Esophagus mucosa (tissue), 1 donor: Measurements from ENCODE around the gene MB21D2. TPM values are rescaled to one million over a fixed set of nuclear protein-coding genes. Genes with fewer than 3 reads are reported as not detected.
A peak's percentile ranks its signal among the peaks of the same experiment; 100 is the strongest.

Experiments
- ATAC-seq: fragments of 200-7000 bp; cut with Tn5 transposase; one replicate; pipeline ENCODE4 v1.9.1; 2020
- total RNA-seq: library from RNA; stranded (reverse); gene quantifications from one replicate; pipeline ENCODE4 v1.2.4, GENCODE V29; 2023
- donor health status: DM: yes; HTN: yes; CAD: no.

The MB21D2 gene
- total RNA-seq, 1 donor from 2014 or later, result 2.4 TPM

DNA sequence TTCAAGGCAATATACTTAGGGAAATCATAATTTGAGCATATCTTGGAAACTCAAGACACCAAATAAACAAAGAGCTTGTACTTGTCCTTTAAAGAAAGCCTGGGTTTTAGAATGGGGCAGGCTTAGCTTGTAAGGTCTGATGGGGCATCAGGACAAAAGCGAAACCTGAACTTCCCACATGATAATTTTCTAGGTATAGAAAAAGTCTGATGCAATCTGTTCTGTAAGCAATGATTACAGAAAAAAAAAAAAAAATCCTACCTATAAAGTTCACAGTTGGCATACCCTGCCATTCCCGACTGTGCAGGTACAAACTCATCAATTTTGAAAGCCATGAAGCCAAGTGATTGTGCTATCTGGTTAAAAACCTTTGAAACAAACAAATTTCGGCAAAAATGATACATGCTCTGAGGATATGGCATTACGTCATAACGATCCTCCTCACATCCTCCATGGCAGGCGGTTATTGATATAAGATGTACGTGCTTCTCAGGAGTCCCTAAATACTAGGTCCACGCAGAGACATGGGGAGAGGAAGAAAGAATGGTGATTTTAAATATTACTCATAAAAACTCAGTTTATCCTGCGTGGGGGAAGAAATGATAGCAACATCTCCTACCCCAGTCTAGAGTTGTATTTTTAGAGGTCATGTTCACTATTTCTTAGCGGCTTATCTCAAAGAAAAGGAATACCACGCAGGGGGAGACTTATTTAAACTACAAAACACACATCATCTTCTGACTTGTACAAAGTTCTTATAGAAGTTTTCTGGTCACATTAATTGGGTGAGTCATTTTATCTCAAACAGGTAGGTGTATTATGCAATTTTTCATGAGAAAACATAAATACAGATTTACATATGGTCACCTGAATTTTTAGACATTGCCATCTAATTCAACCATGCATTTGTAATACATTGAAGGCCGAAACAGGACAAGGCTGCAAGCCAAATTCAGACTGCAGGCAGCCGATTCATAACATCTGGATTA is 27.0 kb downstream of the MB21D2 start:
- no peak for ATAC-seq

- ATAC-seq, result no peak
These were observed 28.0 kb downstream of the MB21D2 start for GRCh38 chr3:192889679-192890078.

DNA sequence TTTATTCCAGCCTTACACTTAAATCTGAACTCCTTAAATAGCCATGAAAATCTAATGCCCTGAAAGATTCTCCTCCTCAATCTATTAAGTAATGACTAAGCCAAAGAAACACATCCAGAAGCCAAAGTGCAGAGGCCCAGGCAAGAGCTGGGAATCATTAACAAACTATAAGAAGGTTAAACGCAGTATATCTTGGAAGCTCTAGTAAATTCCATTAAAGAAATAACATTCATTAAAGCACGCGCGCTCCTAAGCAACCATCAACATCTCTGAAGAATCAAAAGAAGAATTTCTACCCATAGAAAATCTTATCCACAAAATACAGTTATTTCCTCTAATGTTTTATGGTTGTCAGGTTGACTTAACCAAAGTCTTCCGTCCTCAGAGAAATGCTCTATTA is 29.5 kb downstream of the MB21D2 start:
- no peak for ATAC-seq

- ATAC-seq, result no peak
These were observed 30.0 kb downstream of the MB21D2 start for GRCh38 chr3:192887701-192888100.

GRCh38 chr3:192887047-192887446 is 30.6 kb downstream of the MB21D2 start:
- no peak for ATAC-seq

DNA sequence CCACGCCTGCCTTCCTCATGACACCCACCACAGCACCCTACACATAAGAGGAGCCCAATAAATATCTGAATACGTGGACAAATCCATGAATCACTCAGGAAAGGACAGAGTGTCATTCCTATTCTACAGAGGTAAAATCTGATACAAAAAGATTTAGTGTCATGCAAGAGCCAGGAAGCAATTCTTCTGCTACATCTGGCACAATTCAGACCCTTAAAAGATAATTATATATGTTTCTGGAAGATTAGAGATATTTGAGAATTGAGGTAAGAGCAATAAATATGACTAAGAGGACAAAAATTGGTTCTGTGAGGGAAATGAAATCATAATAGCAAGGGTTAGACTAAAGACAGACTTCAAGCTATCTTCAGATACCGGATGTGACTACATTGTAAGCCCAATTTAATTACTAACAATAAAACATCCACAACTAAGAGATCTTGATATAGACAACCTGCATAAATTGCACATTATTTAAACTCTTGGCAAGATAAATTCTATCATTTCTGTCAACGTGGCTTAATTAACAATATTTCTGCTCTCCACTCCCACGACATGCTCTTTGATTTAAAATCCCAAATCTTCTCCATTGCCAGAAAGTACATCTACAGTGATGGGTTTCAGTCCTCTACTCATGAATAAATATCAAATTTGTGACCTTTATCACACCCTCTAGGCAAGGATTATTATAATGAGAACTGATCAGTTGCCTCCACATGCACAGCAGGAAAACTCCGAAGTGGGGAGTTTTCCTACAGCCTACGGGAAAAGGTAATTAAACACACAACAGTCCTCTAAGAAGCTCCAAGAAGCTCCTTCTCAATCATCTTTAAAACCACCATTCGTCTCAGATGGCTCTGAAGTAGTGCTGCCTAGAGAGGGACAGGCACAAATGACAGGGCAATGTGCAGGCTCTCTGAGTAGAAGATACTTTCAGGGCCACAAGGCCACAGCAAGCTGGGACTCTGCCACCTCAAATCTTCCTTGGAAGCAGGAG is 32.6 kb downstream of the MB21D2 start:
- ATAC-seq, result no peak

- ATAC-seq, result no peak
These were observed 34.1 kb downstream of the MB21D2 start for GRCh38 chr3:192883512-192883911.

DNA sequence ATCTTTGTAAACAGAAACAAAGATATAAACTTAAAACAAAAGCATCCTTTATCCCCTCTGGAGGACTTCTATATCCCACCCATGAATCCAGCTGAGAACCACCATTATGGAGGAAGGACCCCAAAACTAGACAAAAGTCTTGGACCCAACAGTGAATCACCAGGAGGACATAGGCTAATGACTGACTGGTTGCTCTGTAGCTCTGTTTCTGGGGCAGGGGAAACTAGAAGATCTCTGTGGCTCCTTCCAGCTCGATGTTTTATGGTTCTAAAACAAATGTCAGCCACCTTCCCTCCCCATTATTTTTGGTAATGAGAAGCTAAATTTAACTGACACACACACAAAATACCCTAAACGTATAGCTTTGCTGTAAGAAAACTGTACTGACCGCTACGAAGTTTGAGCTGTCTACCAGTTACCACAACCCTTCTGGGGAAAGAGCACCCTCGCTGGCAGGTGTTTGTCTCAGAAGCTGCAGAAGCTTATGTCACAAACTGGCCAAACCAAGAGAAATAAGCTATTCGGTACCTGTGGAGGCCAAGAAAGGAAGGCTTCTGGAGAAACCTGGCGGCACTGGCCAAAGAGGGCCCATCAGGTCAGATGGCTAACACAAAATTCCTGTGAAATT is 36.4 kb downstream of the MB21D2 start:
- ATAC-seq, result no peak

DNA sequence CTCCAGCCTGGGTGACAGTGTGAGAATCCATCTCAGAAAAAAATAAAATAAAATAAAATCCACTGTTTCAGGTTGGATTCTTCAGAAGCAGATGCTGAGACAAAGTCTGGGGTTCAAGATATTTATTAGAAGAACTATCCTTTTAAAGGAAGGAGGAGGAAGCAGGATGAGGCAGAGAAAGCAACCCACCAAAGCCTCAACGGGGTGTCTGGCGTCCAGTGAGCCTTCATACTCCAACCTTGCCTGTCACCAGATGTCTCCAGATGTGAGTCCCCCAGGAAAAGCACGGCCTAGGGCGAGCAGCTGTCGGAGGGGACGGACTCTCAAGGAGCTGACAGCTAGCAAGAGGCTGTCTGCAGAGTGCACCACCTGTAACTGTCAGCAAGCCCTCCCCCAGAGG is 37.3 kb downstream of the MB21D2 start:
- no peak for ATAC-seq

DNA sequence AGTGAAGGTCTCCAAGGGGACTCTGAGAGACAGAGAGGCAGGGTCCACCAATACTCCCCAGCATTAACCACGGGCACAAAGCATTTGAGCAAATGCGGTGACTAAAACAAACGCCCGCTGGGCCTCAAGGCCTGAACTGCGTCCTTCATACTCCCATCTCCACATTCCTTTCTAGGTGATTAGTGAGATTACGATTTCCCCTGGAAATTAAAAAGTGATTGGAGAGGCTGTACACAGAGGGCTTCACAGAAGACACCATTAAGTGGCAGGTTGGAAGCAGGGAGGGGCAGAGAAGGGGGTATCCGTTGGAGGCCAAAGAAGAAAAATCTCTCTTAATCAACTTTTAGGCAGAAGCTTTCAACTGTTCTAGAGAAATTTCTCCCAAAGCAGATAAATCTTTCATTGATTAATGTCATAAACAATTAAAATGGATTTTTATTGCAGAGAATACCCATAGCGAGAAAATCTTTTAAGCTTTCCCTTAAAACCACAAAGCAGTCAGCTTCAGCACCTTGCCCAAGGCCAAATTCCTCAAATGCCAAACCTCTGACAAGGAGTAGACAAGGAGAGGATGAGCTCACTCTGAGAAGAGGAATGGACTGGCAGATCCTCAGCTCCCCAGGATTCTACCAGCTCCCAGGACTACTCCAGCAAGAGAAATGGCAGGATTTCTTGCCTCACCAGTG is 38.2 kb downstream of the MB21D2 start:
- peak; percentile 73 for ATAC-seq

DNA sequence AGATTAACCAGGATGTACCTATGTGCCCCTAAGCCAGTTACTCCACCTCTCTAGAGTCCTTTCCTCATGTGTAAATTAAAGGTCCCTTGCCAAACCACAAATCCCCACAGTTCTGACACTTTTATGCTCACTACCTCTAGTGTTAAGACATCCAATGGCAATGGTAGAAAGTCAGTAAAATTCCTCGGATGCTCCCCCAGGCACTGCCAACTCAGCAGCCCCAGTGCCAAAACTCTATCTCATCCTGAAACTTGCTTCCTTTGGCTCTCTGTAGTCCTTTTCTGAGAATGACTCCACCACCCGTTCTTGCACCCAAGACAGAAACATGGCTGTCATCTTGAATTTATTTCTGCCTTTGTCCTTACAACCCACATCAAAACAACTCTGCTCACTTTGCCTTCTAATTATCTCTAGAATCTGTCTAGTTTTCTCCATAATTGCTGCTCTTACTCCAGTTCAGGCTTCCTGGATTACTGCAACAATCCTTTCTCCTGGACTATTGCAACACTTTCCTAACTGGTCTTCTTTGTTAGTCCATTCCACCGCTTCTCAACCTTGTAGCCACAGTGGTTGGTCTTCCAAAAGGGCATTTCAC is 41.6 kb downstream of the MB21D2 start:
- peak; percentile 83 for ATAC-seq

DNA sequence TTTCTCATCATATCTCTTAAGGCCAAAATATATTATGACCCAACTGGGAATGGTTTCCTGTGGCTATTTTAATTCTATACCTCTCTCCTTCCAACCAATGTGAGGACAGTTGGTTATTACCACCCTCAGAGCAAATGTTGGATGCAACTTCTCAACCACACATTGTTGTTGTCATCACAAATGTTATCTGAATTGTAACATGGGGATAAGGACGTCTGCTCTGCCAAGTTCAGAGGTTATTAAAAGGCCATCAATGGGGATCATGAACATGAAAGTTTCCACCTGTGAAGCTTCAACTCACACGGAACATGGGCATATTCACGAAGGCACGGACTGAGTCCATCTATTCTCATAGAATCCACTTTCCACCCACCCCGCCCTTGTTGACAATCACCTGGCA is 46.8 kb downstream of the MB21D2 start:
- ATAC-seq, result no peak

- no peak for ATAC-seq
These were observed 48.3 kb downstream of the MB21D2 start for GRCh38 chr3:192869131-192870031.

DNA sequence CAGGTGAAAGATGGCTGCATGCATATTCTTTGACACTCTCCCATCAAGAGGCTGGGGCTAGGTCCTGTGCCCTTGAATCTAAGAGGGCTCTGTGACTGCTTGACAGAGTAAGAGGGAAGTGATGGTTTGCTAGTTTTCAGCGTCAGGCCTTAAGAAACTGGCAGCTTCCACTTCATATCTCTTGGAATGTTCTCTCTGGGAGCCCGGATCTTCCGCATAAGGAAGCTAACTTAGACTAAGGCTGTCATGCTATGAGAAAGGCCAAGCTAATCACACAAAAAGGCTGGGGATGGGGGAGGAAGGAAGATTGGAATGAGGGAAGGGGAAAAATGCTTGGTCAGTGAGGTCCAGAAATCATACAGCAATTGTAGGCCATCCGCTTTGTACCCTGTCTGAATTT is 50.0 kb downstream of the MB21D2 start:
- no peak for ATAC-seq

DNA sequence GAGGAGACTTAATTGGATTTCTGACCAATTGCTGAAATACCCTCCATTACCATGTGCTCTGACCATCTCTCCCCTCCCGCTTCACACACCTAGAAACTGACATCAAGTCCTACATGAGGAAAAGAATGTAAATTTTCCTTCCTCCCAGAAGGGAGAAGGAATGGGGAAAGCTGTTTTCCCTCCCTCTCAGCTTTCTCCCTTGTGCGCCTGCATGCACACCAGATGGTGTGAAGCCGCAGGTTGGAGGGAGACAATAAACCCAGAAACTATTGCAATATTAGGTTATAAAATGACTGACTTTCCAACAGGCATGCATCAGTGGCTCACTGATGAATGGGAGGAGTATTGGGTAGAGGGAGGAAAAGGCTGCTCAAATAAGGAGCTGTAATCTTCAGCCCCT is 50.9 kb downstream of the MB21D2 start:
- no peak for ATAC-seq

DNA sequence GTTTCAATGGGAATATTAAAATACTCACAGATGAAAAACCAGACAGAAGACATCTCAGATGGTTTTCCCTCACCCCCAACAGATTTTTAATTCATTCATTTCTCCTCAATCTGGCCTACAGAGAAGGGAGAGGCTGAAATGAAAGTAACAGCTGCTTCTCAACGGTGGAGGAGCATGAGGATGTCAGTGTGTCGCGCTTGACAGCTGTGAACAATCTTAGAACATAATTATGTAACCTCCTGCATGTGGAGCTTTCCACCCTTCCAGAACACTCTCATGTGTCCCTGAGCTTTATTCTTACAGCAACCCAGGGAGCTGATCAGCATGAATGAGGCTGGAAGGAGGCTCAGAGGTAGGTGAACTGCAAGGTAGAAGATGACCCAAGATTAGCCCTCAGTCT is 52.7 kb downstream of the MB21D2 start:
- no peak for ATAC-seq

- ATAC-seq, result no peak
These were observed 54.6 kb downstream of the MB21D2 start for GRCh38 chr3:192863091-192863420.

DNA sequence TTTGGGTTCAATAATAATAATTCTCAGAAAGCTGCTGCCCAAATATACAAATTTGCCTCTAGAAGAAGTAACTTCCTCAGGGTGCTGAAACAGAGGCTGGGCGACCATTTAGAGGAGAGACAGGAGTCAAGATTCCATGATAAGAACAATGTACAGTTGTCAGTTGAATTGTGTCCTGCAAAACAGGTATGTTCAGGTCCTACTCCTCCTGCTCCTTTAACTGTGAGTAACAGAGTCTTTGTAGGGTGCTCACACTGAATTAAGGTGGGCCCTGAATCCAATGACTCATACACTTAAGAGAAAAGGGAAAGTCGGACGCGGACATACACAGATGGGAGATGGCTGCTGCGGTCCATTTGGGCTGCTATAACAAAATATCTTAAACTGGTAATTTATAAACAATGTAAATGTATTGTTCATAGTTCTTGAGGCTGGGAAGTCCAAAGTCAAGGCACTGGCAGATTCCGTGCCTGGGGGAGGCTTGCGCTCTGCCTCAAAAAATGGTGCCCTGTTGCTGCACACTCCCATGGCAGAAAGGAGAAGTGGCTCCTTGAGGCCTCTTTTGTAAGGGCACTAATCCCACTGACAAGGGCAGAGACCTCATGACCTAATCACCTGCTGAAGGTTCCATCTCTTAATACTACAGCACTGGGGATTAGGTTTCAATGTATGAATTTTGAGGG is 55.1 kb downstream of the MB21D2 start:
- peak; percentile 81 for ATAC-seq

DNA sequence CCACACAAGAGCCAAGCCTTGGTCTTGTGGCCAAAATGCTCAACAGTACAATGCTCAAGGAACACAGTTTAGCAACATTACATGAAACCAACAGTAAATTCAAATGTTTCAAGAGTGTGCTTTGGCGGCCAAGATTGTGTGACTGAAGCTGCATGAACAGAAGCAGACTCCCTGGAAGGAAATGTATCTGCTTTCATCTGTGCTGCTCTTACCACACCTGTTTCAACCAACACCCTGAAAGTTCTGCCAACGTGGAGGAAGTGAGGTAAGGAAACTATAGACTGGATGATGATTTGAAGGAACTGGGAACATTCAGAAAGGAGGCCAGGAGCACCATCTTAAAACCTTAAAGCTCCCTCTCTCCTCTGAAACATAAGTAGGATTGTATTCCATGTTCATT is 55.7 kb downstream of the MB21D2 start:
- ATAC-seq, result peak; percentile 69

DNA sequence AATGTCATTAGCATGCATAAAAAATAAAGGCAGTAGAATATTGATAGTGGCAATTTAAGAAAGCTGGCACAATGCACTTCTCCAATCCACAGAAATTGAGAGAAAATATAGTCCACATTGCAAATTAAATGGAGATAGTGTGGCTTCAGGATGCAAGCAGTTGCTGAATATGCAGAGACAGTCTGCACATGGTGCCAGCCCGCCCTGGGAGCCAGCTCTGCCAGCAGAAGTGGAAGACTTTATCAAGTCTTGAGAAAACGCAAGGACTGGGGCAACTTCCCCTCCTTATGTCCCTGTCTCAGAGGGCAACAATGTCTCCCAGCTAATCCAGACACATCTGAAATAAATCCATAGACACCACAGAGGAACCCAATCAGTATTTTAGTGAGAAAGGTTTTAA is 57.2 kb downstream of the MB21D2 start:
- no peak for ATAC-seq
